KMS-11 (cell line): ENCODE data around the gene USP32.

Source experiments
- H2AFZ ChIP-seq: fragments of 200-600 bp; sonication (generic); 2 replicates; pipeline ENCODE4 v1.6.1; 2016; ENCODE audit warnings: antibody characterized with exemption, mixed run types, low read depth
- H3K27ac ChIP-seq: fragments of 200-600 bp; sonication (generic); 2 replicates; pipeline ENCODE4 v1.6.1; 2016; ENCODE audit warnings: mild to moderate bottlenecking, mixed run types
- H3K27me3 ChIP-seq: fragments of 200-600 bp; sonication (generic); 2 replicates; pipeline ENCODE4 v1.6.1; 2017; ENCODE audit warnings: mild to moderate bottlenecking, low read depth, mixed run types, moderate library complexity; ENCODE audit not compliant: insufficient read depth
- H3K36me3 ChIP-seq: fragments of 200-600 bp; sonication (generic); 2 replicates; pipeline ENCODE4 v1.6.1; 2017; ENCODE audit warnings: mild to moderate bottlenecking, mixed run types; ENCODE audit not compliant: insufficient read depth
- H3K4me1 ChIP-seq: fragments of 200-600 bp; sonication (generic); 2 replicates; pipeline ENCODE4 v1.6.1; 2016; ENCODE audit warnings: mild to moderate bottlenecking, low read depth, mixed run types; ENCODE audit not compliant: poor library complexity, severe bottlenecking
- H3K4me2 ChIP-seq: fragments of 200-600 bp; sonication (generic); 2 replicates; pipeline ENCODE4 v1.7.0; 2016; ENCODE audit warnings: mild to moderate bottlenecking, mixed run types
- H3K4me3 ChIP-seq: fragments of 200-600 bp; sonication (generic); IDR thresholded peaks from 2 replicates; pipeline ENCODE4 v1.6.1; 2017; ENCODE audit warnings: low read depth, low read length, mixed read lengths; ENCODE audit not compliant: insufficient read depth
- H3K79me2 ChIP-seq: fragments of 200-600 bp; sonication (generic); 2 replicates; pipeline ENCODE4 v1.6.1; 2016; ENCODE audit warnings: low read depth, mixed run types; ENCODE audit not compliant: insufficient read depth
- H3K9ac ChIP-seq: fragments of 200-600 bp; sonication (generic); 2 replicates; pipeline ENCODE4 v1.6.1; 2016; ENCODE audit warnings: mild to moderate bottlenecking, mixed run types
- H4K20me1 ChIP-seq: fragments of 200-600 bp; sonication (generic); 2 replicates; pipeline ENCODE4 v1.6.1; 2016; ENCODE audit warnings: mild to moderate bottlenecking, mixed run types; ENCODE audit not compliant: insufficient read depth
- CTCF ChIP-seq: fragments of 200-600 bp; sonication (generic); conservative IDR thresholded peaks from 2 replicates; pipeline ENCODE4 v1.6.1; 2017; ENCODE audit warnings: low read depth, mild to moderate bottlenecking, antibody characterized with exemption, low read length, moderate library complexity, mixed read lengths

Gene USP32

GRCh38 chr17:60332574-60332973, 59.4 kb downstream of the USP32 start:
- Histone ChIP-seq H3K4me1 (no peaks in the 10 kb centered on the region), H3K27me3 (no peaks in the 10 kb centered on the region), H3K36me3 (no peaks in the 10 kb centered on the region), H2AFZ (no peak overlapping the region), H4K20me1 (no peaks in the 10 kb centered on the region), H3K27ac (no peak overlapping the region), H3K4me3 (no peak overlapping the region), H3K9ac (no peak overlapping the region), H3K4me2 (no peak overlapping the region), H3K79me2 (no peaks in the 10 kb centered on the region)
- TF ChIP-seq CTCF, result no peak

- Histone ChIP-seq H3K27ac (no peak overlapping the region), H4K20me1 (no peaks in the 10 kb centered on the region), H3K9ac (no peak overlapping the region), H3K79me2 (no peaks in the 10 kb centered on the region), H2AFZ (no peak overlapping the region), H3K4me3 (no peak overlapping the region), H3K4me2 (no peak overlapping the region), H3K27me3 (no peaks in the 10 kb centered on the region), H3K36me3 (no peaks in the 10 kb centered on the region), H3K4me1 (no peaks in the 10 kb centered on the region)
- TF ChIP-seq CTCF, result no peak
These were observed 61.2 kb downstream of the USP32 start for GRCh38 chr17:60330731-60331130.

GRCh38 chr17:60328679-60329078, 63.3 kb downstream of the USP32 start:
- Histone ChIP-seq H3K9ac (no peak overlapping the region), H2AFZ (no peak overlapping the region), H3K4me3 (no peak overlapping the region), H3K27me3 (no peaks in the 10 kb centered on the region), H3K79me2 (no peaks in the 10 kb centered on the region), H4K20me1 (no peaks in the 10 kb centered on the region), H3K27ac (no peak overlapping the region), H3K36me3 (no peaks in the 10 kb centered on the region), H3K4me2 (no peak overlapping the region), H3K4me1 (no peaks in the 10 kb centered on the region)
- no peak for TF ChIP-seq CTCF

GRCh38 chr17:60327901-60328273, 64.0 kb downstream of the USP32 start:
- no peaks in the 10 kb centered on the region for H3K36me3 ChIP-seq
- no peaks in the 10 kb centered on the region for H3K4me1 ChIP-seq

More at GRCh38 chr17:60327901-60328273, 64.0 kb downstream of the USP32 start:
- H2AFZ ChIP-seq, result no peak overlapping the region
- H4K20me1 ChIP-seq, result no peaks in the 10 kb centered on the region
- H3K27me3 ChIP-seq, result no peaks in the 10 kb centered on the region
- H3K79me2 ChIP-seq, result 0 out of 2 replicates have a peak, but pooled peaks cover 4% of the 10 kb centered on the region
- no peak overlapping the region for H3K27ac ChIP-seq
- H3K4me2 ChIP-seq, result no peak overlapping the region
- H3K4me3 ChIP-seq, result no peak overlapping the region
- TF ChIP-seq CTCF, result no peak
- H3K9ac ChIP-seq, result no peak overlapping the region
